Stimulated activated naive B cell treated with anti-CD40 and anti-IgM and Interleukin-4, amounts not matched to agents 10 μg/mL and 1 μg/mL and 100 μg/mL, for 72 hours (primary cell): Measurements from ENCODE around the gene ZBTB4.

Experiments used
- ATAC-seq, 2 donors: fragments of 150-1000 bp; cut with Tn5 transposase; replicated peaks; 2 replicates each; pipeline ENCODE4 v1.10.0; 2021; ENCODE audit warnings: moderate library complexity in 1 of 2
- DNase-seq: peaks from one replicate; pipeline ENCODE4 v3.0.0; 2021
- H3K27ac Mint-ChIP-seq: one replicate; pipeline ENCODE4 v1.8.0; 2022; ENCODE audit warnings: mild to moderate bottlenecking, mixed read lengths
- H3K27me3 Mint-ChIP-seq, 2 donors: one replicate each; pipeline ENCODE4 v1.8.0; 2022; ENCODE audit warnings: mixed read lengths in 2 of 2
- H3K36me3 Mint-ChIP-seq, 2 donors: one replicate each; pipeline ENCODE4 v1.8.0; 2022; ENCODE audit warnings: mixed read lengths in 2 of 2, mild to moderate bottlenecking in 1 of 2
- H3K4me1 Mint-ChIP-seq, 2 donors: one replicate each; pipeline ENCODE4 v1.8.0; 2022; ENCODE audit warnings: mixed read lengths in 2 of 2, mild to moderate bottlenecking in 1 of 2
- H3K4me3 Mint-ChIP-seq, 2 donors: one replicate each; pipeline ENCODE4 v1.8.0; 2022; ENCODE audit warnings: mild to moderate bottlenecking in 2 of 2, mixed read lengths in 2 of 2, moderate library complexity in 1 of 2
- H3K9me3 Mint-ChIP-seq, 2 donors: one replicate each; pipeline ENCODE4 v1.8.0; 2022; ENCODE audit warnings: mixed read lengths in 2 of 2, mild to moderate bottlenecking in 1 of 2

Gene ZBTB4, protein sequence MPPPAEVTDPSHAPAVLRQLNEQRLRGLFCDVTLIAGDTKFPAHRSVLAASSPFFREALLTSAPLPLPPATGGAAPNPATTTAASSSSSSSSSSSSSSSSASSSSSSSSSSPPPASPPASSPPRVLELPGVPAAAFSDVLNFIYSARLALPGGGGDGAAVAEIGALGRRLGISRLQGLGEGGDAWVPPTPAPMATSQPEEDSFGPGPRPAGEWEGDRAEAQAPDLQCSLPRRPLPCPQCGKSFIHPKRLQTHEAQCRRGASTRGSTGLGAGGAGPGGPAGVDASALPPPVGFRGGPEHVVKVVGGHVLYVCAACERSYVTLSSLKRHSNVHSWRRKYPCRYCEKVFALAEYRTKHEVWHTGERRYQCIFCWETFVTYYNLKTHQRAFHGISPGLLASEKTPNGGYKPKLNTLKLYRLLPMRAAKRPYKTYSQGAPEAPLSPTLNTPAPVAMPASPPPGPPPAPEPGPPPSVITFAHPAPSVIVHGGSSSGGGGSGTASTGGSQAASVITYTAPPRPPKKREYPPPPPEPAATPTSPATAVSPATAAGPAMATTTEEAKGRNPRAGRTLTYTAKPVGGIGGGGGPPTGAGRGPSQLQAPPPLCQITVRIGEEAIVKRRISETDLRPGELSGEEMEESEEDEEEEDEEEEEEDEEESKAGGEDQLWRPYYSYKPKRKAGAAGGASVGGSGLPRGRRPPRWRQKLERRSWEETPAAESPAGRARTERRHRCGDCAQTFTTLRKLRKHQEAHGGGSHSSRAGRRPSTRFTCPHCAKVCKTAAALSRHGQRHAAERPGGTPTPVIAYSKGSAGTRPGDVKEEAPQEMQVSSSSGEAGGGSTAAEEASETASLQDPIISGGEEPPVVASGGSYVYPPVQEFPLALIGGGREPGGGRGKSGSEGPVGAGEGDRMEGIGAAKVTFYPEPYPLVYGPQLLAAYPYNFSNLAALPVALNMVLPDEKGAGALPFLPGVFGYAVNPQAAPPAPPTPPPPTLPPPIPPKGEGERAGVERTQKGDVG

DNA sequence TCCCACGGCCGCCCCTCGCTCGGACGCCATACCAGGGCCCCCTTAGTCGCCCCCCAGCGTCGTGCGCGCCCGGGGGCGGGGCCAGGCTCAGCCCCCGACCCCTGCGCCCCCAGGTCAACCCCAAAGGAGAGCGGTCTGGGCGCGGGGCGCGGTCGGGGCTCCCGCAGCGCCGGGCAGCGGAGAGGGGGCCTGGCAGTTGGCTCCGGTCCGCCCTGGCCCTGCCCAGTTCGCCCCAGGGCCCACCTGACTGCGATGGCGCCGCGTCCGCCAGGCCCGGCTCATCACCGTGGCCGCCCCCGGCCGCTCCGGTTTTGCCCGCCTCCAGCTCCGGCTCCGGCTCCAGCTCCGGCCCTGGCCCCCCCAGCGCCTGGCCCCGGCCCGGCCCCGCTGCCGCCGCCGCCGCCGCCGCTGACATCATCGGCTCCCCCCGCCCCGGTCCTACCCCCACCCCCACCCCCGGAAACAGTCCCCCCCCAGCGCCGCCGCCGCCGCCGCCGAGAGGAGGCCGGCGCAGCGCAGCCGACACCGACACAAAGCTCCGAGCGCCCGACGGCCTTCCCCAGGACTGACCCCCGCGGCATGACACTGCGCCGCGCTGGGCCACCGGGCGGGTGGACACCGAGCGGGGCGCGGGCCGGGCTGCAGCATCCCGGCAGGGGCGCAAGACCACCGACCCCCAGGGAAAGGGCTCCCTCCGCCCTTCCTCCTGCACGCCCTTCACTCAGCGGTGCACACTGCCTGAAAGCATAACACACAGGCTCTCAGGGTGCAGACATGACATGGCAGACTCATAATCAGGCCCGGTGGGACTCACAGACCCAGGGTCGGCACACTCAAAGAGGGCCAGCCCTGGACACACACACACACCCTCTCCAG lies at the start of gene ZBTB4:
Gene ZBTB4 (minus strand): TSS at position 419 of the 876 bp plus-strand sequence. CDS start 12,830 bp downstream, outside the sequence.
- Mint-ChIP-seq H3K9me3 (no peaks in the 10 kb centered on the region), H3K36me3 (peaks cover 6 to 7% of the 10 kb centered on the region in 2 donors), H3K27ac (peak within 1 kb of the TSS; percentile 93), H3K4me3 (peak within 1 kb of the TSS; percentile 88 to 93), H3K27me3 (no peaks in the 10 kb centered on the region), H3K4me1 (peaks cover 51 to 70% of the 10 kb centered on the region in 2 donors)
- peak; percentile 12 to 19 for ATAC-seq
- peak; percentile 29 for DNase-seq

DNA sequence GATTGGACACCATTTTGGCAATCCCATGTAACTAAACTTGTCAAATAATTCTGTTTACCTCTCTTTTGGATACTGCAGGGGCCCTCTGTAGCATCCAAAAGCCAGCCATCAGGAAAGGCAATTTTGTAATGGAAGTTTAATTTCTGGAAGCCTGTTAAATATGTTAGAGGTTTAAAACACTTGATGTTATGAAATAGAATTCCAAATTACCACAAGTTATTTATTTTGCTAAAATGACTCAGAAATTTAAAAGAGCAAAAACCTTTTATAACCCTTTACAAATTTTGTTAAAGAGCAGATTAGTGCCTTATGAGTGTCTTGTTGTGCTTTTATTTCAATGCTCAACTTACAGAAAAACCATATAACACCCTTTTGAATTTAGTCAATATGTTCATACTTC lies 49.4 kb upstream of the ZBTB4 start:
- Mint-ChIP-seq H3K4me3 (no peak overlapping the region), H3K4me1 (no peaks in the 10 kb centered on the region), H3K36me3 (peaks cover 10 to 11% of the 10 kb centered on the region in 2 donors), H3K27me3 (no peaks in the 10 kb centered on the region), H3K9me3 (peaks cover 8 to 9% of the 10 kb centered on the region in 2 donors), H3K27ac (no peak overlapping the region)
- ATAC-seq, result no peak
- no peak for DNase-seq

DNA sequence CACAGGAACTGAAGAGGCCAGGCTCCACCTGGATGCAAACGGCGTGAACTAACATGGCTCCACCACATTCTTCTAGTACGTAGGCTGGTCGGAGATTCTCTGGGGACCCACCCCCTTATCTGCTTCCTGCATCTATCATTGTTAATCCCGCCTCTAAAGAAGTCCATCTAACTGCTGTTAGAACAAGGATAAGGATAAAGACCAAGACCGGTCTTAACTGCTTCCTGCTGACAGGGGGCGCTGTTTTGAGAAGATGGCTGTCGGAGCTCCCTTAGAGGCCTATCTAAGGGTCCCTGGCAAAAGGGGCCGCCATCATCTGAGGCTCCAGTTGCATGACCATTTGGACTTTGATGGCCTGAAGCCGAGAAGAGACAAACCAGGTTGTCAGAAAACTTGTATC lies 43.6 kb upstream of the ZBTB4 start:
- no peak for DNase-seq
- no peak overlapping the region for H3K4me3 Mint-ChIP-seq
- H3K27ac Mint-ChIP-seq, result no peak overlapping the region
- peaks cover 4 to 6% of the 10 kb centered on the region in 2 donors for H3K36me3 Mint-ChIP-seq
- ATAC-seq, result peak; percentile 51 to 59
- peaks cover 0 to 3% of the 10 kb centered on the region in 2 donors for H3K9me3 Mint-ChIP-seq
- no peaks in the 10 kb centered on the region for H3K27me3 Mint-ChIP-seq
- H3K4me1 Mint-ChIP-seq, result peaks cover 4 to 7% of the 10 kb centered on the region in 2 donors

DNA sequence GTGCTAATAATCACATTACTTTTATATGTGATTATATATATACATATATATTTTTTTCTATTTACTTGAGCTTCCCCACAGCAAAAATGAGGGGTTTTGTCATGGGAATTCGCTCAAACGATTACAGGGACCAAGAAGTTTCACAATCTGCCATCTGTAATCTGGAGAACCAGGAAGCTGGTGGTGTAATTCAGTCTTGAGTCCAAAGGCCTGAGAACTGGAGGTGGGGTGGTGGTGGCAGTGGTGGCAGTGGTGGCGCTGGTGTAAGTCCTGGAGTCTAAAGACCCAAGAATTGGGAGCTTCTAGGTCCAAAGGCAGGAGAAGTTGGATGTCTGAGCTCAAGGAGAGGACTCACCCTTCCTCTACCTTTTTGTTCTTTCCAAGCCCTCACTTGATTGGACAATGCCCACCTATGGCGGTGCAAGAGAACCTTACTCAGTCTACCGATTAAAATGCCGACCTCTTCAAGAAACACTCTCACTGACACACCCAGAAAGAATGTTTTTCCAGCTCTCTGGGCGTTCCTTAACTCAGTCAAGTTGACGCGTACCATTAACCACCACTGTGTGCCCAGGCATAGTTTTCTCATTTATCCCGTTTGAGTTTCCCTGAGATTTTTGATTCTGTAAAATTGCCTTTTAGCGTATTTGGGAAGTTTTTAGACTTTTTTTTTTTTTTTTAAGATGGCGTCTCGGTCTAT lies 36.6 kb upstream of the ZBTB4 start:
- peaks cover 28 to 36% of the 10 kb centered on the region in 2 donors for H3K36me3 Mint-ChIP-seq
- ATAC-seq (no peak), DNase-seq (no peak)
- H3K27ac Mint-ChIP-seq, result no peak overlapping the region
- no peak overlapping the region for H3K4me3 Mint-ChIP-seq
- peaks cover 8 to 16% of the 10 kb centered on the region in 2 donors for H3K4me1 Mint-ChIP-seq
- H3K27me3 Mint-ChIP-seq, result no peaks in the 10 kb centered on the region
- no peaks in the 10 kb centered on the region for H3K9me3 Mint-ChIP-seq

DNA sequence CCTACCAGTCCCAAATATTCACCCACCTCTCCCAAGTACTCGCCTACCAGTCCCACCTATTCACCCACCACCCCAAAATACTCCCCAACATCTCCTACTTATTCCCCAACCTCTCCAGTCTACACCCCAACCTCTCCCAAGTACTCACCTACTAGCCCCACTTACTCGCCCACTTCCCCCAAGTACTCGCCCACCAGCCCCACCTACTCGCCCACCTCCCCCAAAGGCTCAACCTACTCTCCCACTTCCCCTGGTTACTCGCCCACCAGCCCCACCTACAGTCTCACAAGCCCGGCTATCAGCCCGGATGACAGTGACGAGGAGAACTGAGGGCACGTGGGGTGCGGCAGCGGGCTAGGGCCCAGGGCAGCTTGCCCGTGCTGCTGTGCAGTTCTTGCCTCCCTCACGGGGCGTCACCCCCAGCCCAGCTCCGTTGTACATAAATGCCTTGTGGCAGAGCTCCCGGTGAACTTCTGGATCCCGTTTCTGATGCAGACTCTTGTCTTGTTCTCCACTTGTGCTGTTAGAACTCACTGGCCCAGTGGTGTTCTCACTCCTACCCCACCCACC lies 34.5 kb upstream of the ZBTB4 start:
- ATAC-seq, result no peak
- H3K4me3 Mint-ChIP-seq, result no peak overlapping the region
- H3K36me3 Mint-ChIP-seq, result peaks cover 39 to 50% of the 10 kb centered on the region in 2 donors
- H3K9me3 Mint-ChIP-seq, result no peaks in the 10 kb centered on the region
- no peak for DNase-seq
- H3K4me1 Mint-ChIP-seq, result peaks cover 8 to 16% of the 10 kb centered on the region in 2 donors
- no peaks in the 10 kb centered on the region for H3K27me3 Mint-ChIP-seq
- H3K27ac Mint-ChIP-seq, result peak overlapping the region; percentile 31

DNA sequence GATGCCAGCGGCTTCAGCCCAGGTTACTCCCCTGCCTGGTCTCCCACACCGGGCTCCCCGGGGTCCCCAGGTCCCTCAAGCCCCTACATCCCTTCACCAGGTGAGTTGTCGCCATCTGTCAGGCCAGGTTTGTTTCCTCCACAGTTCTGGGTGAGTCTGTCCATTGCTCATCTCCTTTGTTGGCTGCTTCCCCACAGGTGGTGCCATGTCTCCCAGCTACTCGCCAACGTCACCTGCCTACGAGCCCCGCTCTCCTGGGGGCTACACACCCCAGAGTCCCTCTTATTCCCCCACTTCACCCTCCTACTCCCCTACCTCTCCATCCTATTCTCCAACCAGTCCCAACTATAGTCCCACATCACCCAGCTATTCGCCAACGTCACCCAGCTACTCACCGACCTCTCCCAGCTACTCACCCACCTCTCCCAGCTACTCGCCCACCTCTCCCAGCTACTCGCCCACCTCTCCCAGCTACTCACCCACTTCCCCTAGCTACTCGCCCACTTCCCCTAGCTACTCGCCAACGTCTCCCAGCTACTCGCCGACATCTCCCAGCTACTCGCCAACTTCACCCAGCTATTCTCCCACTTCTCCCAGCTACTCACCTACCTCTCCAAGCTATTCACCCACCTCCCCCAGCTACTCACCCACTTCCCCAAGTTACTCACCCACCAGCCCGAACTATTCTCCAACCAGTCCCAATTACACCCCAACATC lies 33.6 kb upstream of the ZBTB4 start:
- DNase-seq (no peak), ATAC-seq (no peak)
- Mint-ChIP-seq H3K9me3 (no peaks in the 10 kb centered on the region), H3K27me3 (no peaks in the 10 kb centered on the region), H3K4me3 (no peak overlapping the region), H3K36me3 (peaks cover 48 to 57% of the 10 kb centered on the region in 2 donors), H3K27ac (peak overlapping the region; percentile 20), H3K4me1 (peaks cover 8 to 16% of the 10 kb centered on the region in 2 donors)

DNA sequence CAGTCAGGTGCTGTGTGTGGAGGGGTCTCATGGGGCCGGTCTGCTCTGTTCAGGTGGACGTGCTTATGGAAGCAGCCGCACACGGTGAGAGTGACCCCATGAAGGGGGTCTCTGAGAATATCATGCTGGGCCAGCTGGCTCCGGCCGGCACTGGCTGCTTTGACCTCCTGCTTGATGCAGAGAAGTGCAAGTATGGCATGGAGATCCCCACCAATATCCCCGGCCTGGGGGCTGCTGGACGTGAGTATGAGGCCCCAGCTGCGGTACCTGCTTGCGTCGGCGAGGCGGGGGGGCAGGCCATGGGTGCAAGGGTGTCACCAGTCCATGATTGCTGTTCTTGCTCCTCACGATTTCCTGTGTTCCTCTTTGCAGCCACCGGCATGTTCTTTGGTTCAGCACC lies 32.7 kb upstream of the ZBTB4 start:
- Mint-ChIP-seq H3K36me3 (peaks cover 50 to 57% of the 10 kb centered on the region in 2 donors), H3K27me3 (no peaks in the 10 kb centered on the region), H3K27ac (no peak overlapping the region), H3K4me3 (no peak overlapping the region), H3K4me1 (peaks cover 8 to 16% of the 10 kb centered on the region in 2 donors), H3K9me3 (no peaks in the 10 kb centered on the region)
- ATAC-seq (no peak), DNase-seq (no peak)

DNA sequence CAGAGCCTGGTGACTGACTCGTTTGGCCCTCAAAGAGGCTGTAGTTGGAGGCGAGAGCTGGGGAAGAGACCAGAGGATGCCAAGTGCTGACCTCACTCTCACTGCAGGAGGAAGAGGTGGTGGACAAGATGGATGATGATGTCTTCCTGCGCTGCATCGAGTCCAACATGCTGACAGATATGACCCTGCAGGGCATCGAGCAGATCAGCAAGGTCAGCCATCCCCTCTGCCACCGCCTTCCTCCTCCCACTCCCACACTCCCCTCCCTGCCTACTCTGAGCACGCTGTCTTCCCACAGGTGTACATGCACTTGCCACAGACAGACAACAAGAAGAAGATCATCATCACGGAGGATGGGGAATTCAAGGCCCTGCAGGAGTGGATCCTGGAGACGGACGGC lies 31.7 kb upstream of the ZBTB4 start:
- Mint-ChIP-seq H3K27ac (peak overlapping the region; percentile 70), H3K27me3 (no peaks in the 10 kb centered on the region), H3K4me3 (no peak overlapping the region), H3K9me3 (no peaks in the 10 kb centered on the region), H3K4me1 (peaks cover 8 to 16% of the 10 kb centered on the region in 2 donors), H3K36me3 (peaks cover 54 to 63% of the 10 kb centered on the region in 2 donors)
- no peak for DNase-seq
- no peak for ATAC-seq

DNA sequence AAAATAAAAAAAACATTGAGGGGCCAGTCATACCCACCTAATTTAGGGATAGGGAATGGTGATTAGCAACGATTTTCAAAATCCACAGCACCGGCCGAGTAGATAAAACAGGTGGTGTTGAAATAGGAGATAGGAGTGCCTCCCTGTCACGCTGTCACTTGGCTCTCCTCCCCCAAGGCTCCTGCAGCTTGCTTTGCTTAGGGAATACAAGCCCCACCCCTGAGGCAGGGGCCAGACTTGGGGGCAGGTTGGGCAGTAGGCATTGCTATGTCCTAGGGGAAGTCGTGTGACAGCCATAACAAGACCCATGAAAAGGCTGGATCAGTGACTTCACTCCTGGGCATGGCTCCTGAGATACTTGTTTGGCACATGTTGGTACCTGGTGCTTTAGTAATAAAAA lies 30.5 kb upstream of the ZBTB4 start:
- H3K27ac Mint-ChIP-seq, result no peak overlapping the region
- peaks cover 8 to 16% of the 10 kb centered on the region in 2 donors for H3K4me1 Mint-ChIP-seq
- peaks cover 56 to 64% of the 10 kb centered on the region in 2 donors for H3K36me3 Mint-ChIP-seq
- no peak overlapping the region for H3K4me3 Mint-ChIP-seq
- H3K9me3 Mint-ChIP-seq, result no peaks in the 10 kb centered on the region
- H3K27me3 Mint-ChIP-seq, result no peaks in the 10 kb centered on the region
- ATAC-seq (no peak), DNase-seq (no peak)

DNA sequence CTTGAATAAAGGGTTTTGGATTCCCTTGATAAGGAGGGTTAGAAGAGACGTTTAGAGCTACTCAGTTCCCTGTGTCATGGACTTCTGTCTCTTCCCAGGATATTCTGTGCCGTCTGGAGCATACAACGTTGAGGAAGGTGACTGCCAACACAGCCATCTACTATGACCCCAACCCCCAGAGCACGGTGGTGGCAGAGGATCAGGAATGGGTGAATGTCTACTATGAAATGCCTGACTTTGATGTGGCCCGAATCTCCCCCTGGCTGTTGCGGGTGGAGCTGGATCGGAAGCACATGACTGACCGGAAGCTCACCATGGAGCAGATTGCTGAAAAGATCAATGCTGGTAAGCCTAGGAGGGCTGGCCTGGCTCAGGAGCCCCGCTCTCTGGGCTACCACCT lies 29.4 kb upstream of the ZBTB4 start:
- H3K9me3 Mint-ChIP-seq, result no peaks in the 10 kb centered on the region
- no peak for ATAC-seq
- H3K27ac Mint-ChIP-seq, result no peak overlapping the region
- no peak overlapping the region for H3K4me3 Mint-ChIP-seq
- peaks cover 58 to 65% of the 10 kb centered on the region in 2 donors for H3K36me3 Mint-ChIP-seq
- no peak for DNase-seq
- H3K4me1 Mint-ChIP-seq, result peaks cover 5 to 12% of the 10 kb centered on the region in 2 donors
- H3K27me3 Mint-ChIP-seq, result no peaks in the 10 kb centered on the region

DNA sequence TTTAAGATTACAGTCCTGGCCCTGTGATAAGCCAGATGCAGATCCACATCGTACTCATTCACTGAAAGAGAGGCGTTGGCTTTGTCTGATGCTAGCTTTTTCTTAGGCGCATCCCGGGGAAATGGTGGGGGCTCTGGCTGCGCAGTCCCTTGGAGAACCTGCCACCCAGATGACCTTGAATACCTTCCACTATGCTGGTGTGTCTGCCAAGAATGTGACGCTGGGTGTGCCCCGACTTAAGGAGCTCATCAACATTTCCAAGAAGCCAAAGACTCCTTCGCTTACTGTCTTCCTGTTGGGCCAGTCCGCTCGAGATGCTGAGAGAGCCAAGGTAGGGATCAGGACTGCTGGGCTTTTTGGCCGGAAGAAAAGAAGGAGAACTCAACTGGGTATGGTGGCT lies 28.7 kb upstream of the ZBTB4 start:
- Mint-ChIP-seq H3K4me1 (peaks cover 0 to 5% of the 10 kb centered on the region in 2 donors), H3K9me3 (no peaks in the 10 kb centered on the region), H3K27me3 (no peaks in the 10 kb centered on the region), H3K36me3 (peaks cover 55 to 65% of the 10 kb centered on the region in 2 donors), H3K27ac (peak overlapping the region; percentile 81), H3K4me3 (no peak overlapping the region)
- ATAC-seq, result no peak
- no peak for DNase-seq

DNA sequence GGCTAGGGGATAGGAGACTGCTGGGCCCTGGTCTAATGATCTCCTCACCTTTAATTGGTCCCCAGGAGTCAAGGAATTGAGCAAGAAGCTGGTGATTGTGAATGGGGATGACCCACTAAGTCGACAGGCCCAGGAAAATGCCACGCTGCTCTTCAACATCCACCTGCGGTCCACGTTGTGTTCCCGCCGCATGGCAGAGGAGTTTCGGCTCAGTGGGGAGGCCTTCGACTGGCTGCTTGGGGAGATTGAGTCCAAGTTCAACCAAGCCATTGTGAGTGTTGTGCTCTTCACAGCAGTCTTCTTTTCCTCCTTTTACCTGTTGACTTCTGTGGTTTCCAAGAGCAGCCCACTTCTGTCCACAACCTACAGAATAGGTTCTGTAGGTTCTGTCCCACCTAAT lies 24.1 kb upstream of the ZBTB4 start:
- no peaks in the 10 kb centered on the region for H3K27me3 Mint-ChIP-seq

More for the DNA sequence above, 24.1 kb upstream of the ZBTB4 start:
- H3K36me3 Mint-ChIP-seq, result peaks cover 50 to 67% of the 10 kb centered on the region in 2 donors
- no peak for DNase-seq
- H3K4me3 Mint-ChIP-seq, result no peak overlapping the region
- ATAC-seq, result no peak
- peak overlapping the region; percentile 63 for H3K27ac Mint-ChIP-seq
- peaks cover 2 to 4% of the 10 kb centered on the region in 2 donors for H3K4me1 Mint-ChIP-seq
- H3K9me3 Mint-ChIP-seq, result no peaks in the 10 kb centered on the region
